Epithelial cell of proximal tubule (primary cell): ENCODE measurements around the gene ACAD10. TPM values are rescaled to one million over a fixed set of nuclear protein-coding genes. Genes with fewer than 3 reads are reported as not detected.

Experiments used
- DNase-seq: peaks from one replicate; pipeline ENCODE4 v3.0.0-alpha.2; 2011; ENCODE audit warnings: low read depth
- H3K4me3 ChIP-seq: 2 replicates; pipeline ENCODE4 v1.5.1; 2011; ENCODE audit warnings: low read depth, mild to moderate bottlenecking, low read length
- CTCF ChIP-seq: conservative IDR thresholded peaks from 2 replicates; pipeline ENCODE4 v1.5.1; 2012; ENCODE audit warnings: low read depth, mild to moderate bottlenecking, low read length
- total RNA-seq: library from RNA; depleted of rRNA; stranded (reverse); fragments of >200 nt; gene quantifications from 2 replicates; pipeline ENCODE4 v1.2.3, GENCODE V29; 2015

The ACAD10 gene
- total RNA-seq, 1 donor from 2014 or later: 15.6 TPM

GRCh38 chr12:111687255-111687654 lies 1.4 kb downstream of the ACAD10 start:
- H3K4me3 ChIP-seq: no peak overlapping the region
- TF ChIP-seq CTCF: peak; percentile 47
- DNase-seq: no peak

- no peak overlapping the region for H3K4me3 ChIP-seq
- no peak for DNase-seq
- no peak for TF ChIP-seq CTCF
Measured at GRCh38 chr12:111687952-111688351, 2.1 kb downstream of the ACAD10 start.

GRCh38 chr12:111691262-111691661 lies 5.4 kb downstream of the ACAD10 start:
- H3K4me3 ChIP-seq: no peak overlapping the region
- TF ChIP-seq CTCF: no peak
- no peak for DNase-seq

- DNase-seq: no peak
- peak; percentile 41 for TF ChIP-seq CTCF
- no peak overlapping the region for H3K4me3 ChIP-seq
Measured at GRCh38 chr12:111692575-111693210, 6.8 kb downstream of the ACAD10 start.

GRCh38 chr12:111693818-111694217 lies 8.0 kb downstream of the ACAD10 start:
- H3K4me3 ChIP-seq: no peak overlapping the region
- DNase-seq: no peak
- TF ChIP-seq CTCF: no peak

GRCh38 chr12:111699962-111700361 lies 14.1 kb downstream of the ACAD10 start:
- no peak for TF ChIP-seq CTCF
- DNase-seq: no peak
- H3K4me3 ChIP-seq: no peak overlapping the region

GRCh38 chr12:111705672-111706071 lies 19.8 kb downstream of the ACAD10 start:
- no peak for TF ChIP-seq CTCF
- H3K4me3 ChIP-seq: no peak overlapping the region
- no peak for DNase-seq
